ENCODE results near the gene SEL1L3. TPM values are rescaled to one million over a fixed set of nuclear protein-coding genes. Genes with fewer than 3 reads are reported as not detected.

The SEL1L3 gene
- total and polyA plus RNA-seq, 7 donors: 1.0 to 4.3 (median 1.6) TPM

GRCh38 chr4:25861951-25862410, 807 bp downstream of the SEL1L3 start:
- Histone ChIP-seq H3K36me3 (ENCODE audit: insufficient read depth in 1 of 2, low read depth in 1 of 2) (no peaks in the 10 kb centered on the region), H3K4me1 (peaks cover 11% of the 10 kb centered on the region), H3K27me3 (ENCODE audit: insufficient read depth in 3 of 3, low read length in 2 of 3) (peaks cover 0 to 25% (median 0%) of the 10 kb centered on the region in 3 donors), H3K4me3 (peak overlapping the region; percentile 77), H3K9me3 (no peaks in the 10 kb centered on the region), H3K27ac (peak overlapping the region; percentile 41)
- TF ChIP-seq, protein P1, sequence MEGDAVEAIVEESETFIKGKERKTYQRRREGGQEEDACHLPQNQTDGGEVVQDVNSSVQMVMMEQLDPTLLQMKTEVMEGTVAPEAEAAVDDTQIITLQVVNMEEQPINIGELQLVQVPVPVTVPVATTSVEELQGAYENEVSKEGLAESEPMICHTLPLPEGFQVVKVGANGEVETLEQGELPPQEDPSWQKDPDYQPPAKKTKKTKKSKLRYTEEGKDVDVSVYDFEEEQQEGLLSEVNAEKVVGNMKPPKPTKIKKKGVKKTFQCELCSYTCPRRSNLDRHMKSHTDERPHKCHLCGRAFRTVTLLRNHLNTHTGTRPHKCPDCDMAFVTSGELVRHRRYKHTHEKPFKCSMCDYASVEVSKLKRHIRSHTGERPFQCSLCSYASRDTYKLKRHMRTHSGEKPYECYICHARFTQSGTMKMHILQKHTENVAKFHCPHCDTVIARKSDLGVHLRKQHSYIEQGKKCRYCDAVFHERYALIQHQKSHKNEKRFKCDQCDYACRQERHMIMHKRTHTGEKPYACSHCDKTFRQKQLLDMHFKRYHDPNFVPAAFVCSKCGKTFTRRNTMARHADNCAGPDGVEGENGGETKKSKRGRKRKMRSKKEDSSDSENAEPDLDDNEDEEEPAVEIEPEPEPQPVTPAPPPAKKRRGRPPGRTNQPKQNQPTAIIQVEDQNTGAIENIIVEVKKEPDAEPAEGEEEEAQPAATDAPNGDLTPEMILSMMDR (IDR thresholded peaks at IDR 0.05): no peak
- ATAC-seq (peak in 2 of 4 donors; percentile 19 to 31), DNase-seq (no peak)
- 1 to 3% (median 2%) methylated on average over 20 to 32 of the region's 32 CpGs for WGBS, 3 donors
- intact Hi-C loops (cut with DNase I): no loop called here

GRCh38 chr4:25861280-25861950, 1.4 kb downstream of the SEL1L3 start:
- peak overlapping the region; percentile 53 for H3K27ac ChIP-seq
- peak overlapping the region; percentile 77 for H3K4me3 ChIP-seq
- WGBS, 3 donors: 72 to 78% (median 75%) methylated on average over 5 of the region's 5 CpGs
- no peak for ATAC-seq
- H3K27me3 ChIP-seq (ENCODE audit: insufficient read depth in 3 of 3, low read length in 2 of 3): peaks cover 0 to 25% (median 0%) of the 10 kb centered on the region in 3 donors
- no peaks in the 10 kb centered on the region for H3K9me3 ChIP-seq
- peaks cover 13% of the 10 kb centered on the region for H3K4me1 ChIP-seq
- no peaks in the 10 kb centered on the region for H3K36me3 ChIP-seq (ENCODE audit: insufficient read depth in 1 of 2, low read depth in 1 of 2)
- no peak for DNase-seq
- intact Hi-C loops (cut with DNase I): no loop called here
- TF ChIP-seq, protein P1 (IDR thresholded peaks at IDR 0.05): no peak

GRCh38 chr4:25860586-25861279, 2.1 kb downstream of the SEL1L3 start:
- Histone ChIP-seq H3K4me3 (no peak overlapping the region), H3K27me3 (ENCODE audit: insufficient read depth in 3 of 3, low read length in 2 of 3) (peaks cover 0 to 25% (median 0%) of the 10 kb centered on the region in 3 donors), H3K36me3 (ENCODE audit: insufficient read depth in 1 of 2, low read depth in 1 of 2) (no peaks in the 10 kb centered on the region), H3K4me1 (peaks cover 13% of the 10 kb centered on the region), H3K27ac (peak overlapping the region; percentile 53), H3K9me3 (no peaks in the 10 kb centered on the region)
- intact Hi-C loops (cut with DNase I): no loop called here
- TF ChIP-seq, protein P1 (IDR thresholded peaks at IDR 0.05): no peak
- DNase-seq: no peak
- ATAC-seq: peak in 3 of 4 donors; percentile 11 to 42 (median 35)
- WGBS, 3 donors: 75 to 80% (median 76%) methylated on average over 7 of the region's 7 CpGs

DNA sequence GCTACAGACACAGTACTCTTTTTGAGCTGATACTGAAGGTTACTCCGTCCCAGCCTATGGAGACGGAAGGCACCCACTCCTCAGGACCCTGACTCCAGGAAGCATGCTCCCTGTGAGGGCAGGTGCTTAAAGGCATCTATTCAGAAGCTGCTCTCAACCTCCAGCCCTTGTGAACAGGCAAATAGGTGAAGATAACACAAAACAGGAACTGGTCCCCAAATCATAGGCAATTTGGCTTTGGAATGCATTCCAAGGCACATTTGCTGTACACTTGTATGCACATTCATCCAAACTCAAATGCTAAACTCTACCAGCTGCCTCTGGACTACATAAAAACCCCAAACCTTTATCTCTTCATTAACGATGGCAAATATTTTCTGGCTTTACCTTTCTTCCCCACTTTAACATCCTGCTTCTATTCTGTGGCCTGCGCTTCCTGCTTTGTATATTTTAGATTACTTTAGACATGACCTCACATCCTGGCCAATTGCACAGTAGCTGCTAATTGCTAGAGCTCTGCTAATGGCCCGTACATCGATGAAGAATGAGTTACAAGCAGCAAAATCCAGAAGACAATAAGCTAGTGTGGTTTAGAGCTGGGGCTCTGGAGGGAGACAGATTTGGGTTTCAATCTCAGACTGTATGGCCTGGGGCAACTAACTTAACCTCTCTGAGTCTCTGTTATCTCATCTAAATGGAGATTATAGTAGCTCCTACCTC, 3.2 kb downstream of the SEL1L3 start:
- WGBS, 3 donors: 65 to 68% (median 66%) methylated on average over 6 of the region's 6 CpGs
- Histone ChIP-seq H3K36me3 (ENCODE audit: insufficient read depth in 1 of 2, low read depth in 1 of 2) (no peaks in the 10 kb centered on the region), H3K27me3 (ENCODE audit: insufficient read depth in 3 of 3, low read length in 2 of 3) (peaks cover 0 to 25% (median 0%) of the 10 kb centered on the region in 3 donors), H3K4me1 (peaks cover 13% of the 10 kb centered on the region), H3K27ac (no peak overlapping the region), H3K9me3 (no peaks in the 10 kb centered on the region), H3K4me3 (no peak overlapping the region)
- intact Hi-C loops (cut with DNase I): no loop called here
- DNase-seq: no peak
- TF ChIP-seq, protein P1 (IDR thresholded peaks at IDR 0.05): no peak
- ATAC-seq: no peak
